ENCODE results near the gene PCDH12.

Gene PCDH12

GRCh38 chr5:141966275-141966962 is 8.4 kb upstream of the PCDH12 start:
- no peak for DNase-seq

GRCh38 chr5:141965071-141965470 is 7.1 kb upstream of the PCDH12 start:
- DNase-seq: no peak

- DNase-seq: no peak
Measured at GRCh38 chr5:141963701-141964100, 5.7 kb upstream of the PCDH12 start.

- no peak for DNase-seq
Measured at GRCh38 chr5:141961466-141961865, 3.5 kb upstream of the PCDH12 start.

- peak; percentile 55 to 67 for DNase-seq
Measured at GRCh38 chr5:141960449-141961323, 2.7 kb upstream of the PCDH12 start.

GRCh38 chr5:141960018-141960417 is 2.0 kb upstream of the PCDH12 start:
- no peak for DNase-seq

- no peak for DNase-seq
Measured at GRCh38 chr5:141958546-141959172, 657 bp upstream of the PCDH12 start.

GRCh38 chr5:141957367-141957996 is 520 bp downstream of the PCDH12 start:
- no peak for DNase-seq

- no peak for DNase-seq
Measured at GRCh38 chr5:141954194-141954593, 3.8 kb downstream of the PCDH12 start.

GRCh38 chr5:141952020-141952419 is 6.0 kb downstream of the PCDH12 start:
- no peak for DNase-seq

GRCh38 chr5:141951332-141951781 is 6.6 kb downstream of the PCDH12 start:
- DNase-seq: no peak

- no peak for DNase-seq
Measured at GRCh38 chr5:141950207-141951005, 7.6 kb downstream of the PCDH12 start.

- no peak for DNase-seq
Measured at GRCh38 chr5:141949511-141949910, 8.5 kb downstream of the PCDH12 start.

- DNase-seq: no peak
Measured at GRCh38 chr5:141948812-141949211, 9.2 kb downstream of the PCDH12 start.

GRCh38 chr5:141947316-141947715 is 10.7 kb downstream of the PCDH12 start:
- DNase-seq: no peak

GRCh38 chr5:141945511-141946051 is 12.4 kb downstream of the PCDH12 start:
- DNase-seq: no peak

GRCh38 chr5:141944076-141944475 is 13.9 kb downstream of the PCDH12 start:
- DNase-seq: no peak

- no peak for DNase-seq
Measured at GRCh38 chr5:141942185-141942857, 15.7 kb downstream of the PCDH12 start.

GRCh38 chr5:141941779-141942178 is 16.2 kb downstream of the PCDH12 start:
- no peak for DNase-seq

GRCh38 chr5:141941307-141941706 is 16.7 kb downstream of the PCDH12 start:
- DNase-seq: no peak

- no peak for DNase-seq
Measured at GRCh38 chr5:141940695-141941271, 17.2 kb downstream of the PCDH12 start.

Data from NCI-H187 (cell line).